Epidermal melanocyte (primary cell): ENCODE data around the gene ACSL3.

Experiments
- DNase-seq: peaks from one replicate; pipeline ENCODE4 v3.0.0; 2011; ENCODE audit warnings: low spot score; ENCODE audit not compliant: insufficient read length

ACSL3 gene

GRCh38 chr2:222939208-222939856 lies 78.5 kb downstream of the ACSL3 start:
- DNase-seq: no peak

GRCh38 chr2:222939979-222940378 lies 79.1 kb downstream of the ACSL3 start:
- no peak for DNase-seq

- DNase-seq: no peak
Observed at GRCh38 chr2:222941510-222942032, 80.7 kb downstream of the ACSL3 start.

GRCh38 chr2:222942561-222942960 lies 81.7 kb downstream of the ACSL3 start:
- no peak for DNase-seq

- no peak for DNase-seq
Observed at GRCh38 chr2:222942977-222943376, 82.1 kb downstream of the ACSL3 start.

- DNase-seq: no peak
Observed at GRCh38 chr2:222943820-222944219, 83.0 kb downstream of the ACSL3 start.

- no peak for DNase-seq
Observed at GRCh38 chr2:222944552-222944951, 83.7 kb downstream of the ACSL3 start.

- DNase-seq: no peak
Observed at GRCh38 chr2:222944971-222945740, 84.3 kb downstream of the ACSL3 start.

GRCh38 chr2:222945887-222946286 lies 85.1 kb downstream of the ACSL3 start:
- DNase-seq: no peak

- no peak for DNase-seq
Observed at GRCh38 chr2:222946700-222947287, 86.0 kb downstream of the ACSL3 start.

GRCh38 chr2:222949073-222949472 lies 88.2 kb downstream of the ACSL3 start:
- DNase-seq: no peak

GRCh38 chr2:222949690-222950323 lies 89.0 kb downstream of the ACSL3 start:
- no peak for DNase-seq

GRCh38 chr2:222950638-222951285 lies 89.9 kb downstream of the ACSL3 start:
- DNase-seq: no peak

GRCh38 chr2:222952204-222952603 lies 91.4 kb downstream of the ACSL3 start:
- no peak for DNase-seq

GRCh38 chr2:222955008-222955407 lies 94.2 kb downstream of the ACSL3 start:
- DNase-seq: no peak

- DNase-seq: peak; percentile 53
Observed at GRCh38 chr2:222959358-222959757, 98.5 kb downstream of the ACSL3 start.

- DNase-seq: no peak
Observed at GRCh38 chr2:222960126-222960525, 99.3 kb downstream of the ACSL3 start.

GRCh38 chr2:222963641-222964040 lies 102.8 kb downstream of the ACSL3 start:
- DNase-seq: no peak

GRCh38 chr2:222964376-222965031 lies 103.7 kb downstream of the ACSL3 start:
- no peak for DNase-seq

- no peak for DNase-seq
Observed at GRCh38 chr2:222965555-222965954, 104.7 kb downstream of the ACSL3 start.
